NB4 (cell line): ENCODE measurements around the gene A2ML1.
A peak's percentile ranks its signal among the peaks of the same experiment; 100 is the strongest.
"Not testable (repeated sequence)": the region's sequence is repeated elsewhere in the genome, so short reads cannot be mapped to it uniquely, and the experiment has no call there.

ENCODE experiments used
- DNase-seq: peaks from one replicate; pipeline ENCODE4 v3.0.0; 2010; ENCODE audit warnings: low read depth
- H3K4me3 ChIP-seq: one replicate; pipeline ENCODE4 v1.5.1; 2011; ENCODE audit warnings: mild to moderate bottlenecking, low read depth, low read length, moderate library complexity
- CTCF ChIP-seq: IDR thresholded peaks from one replicate; pipeline ENCODE4 v1.5.1; 2012; ENCODE audit warnings: low read depth, low read length
- MAX ChIP-seq: IDR thresholded peaks from 2 replicates; pipeline ENCODE4 v1.6.1; 2011; ENCODE audit warnings: low read depth, low read length
- MYC ChIP-seq: IDR thresholded peaks from 2 replicates; pipeline ENCODE4 v1.6.1; 2011; ENCODE audit warnings: low read depth, low read length
- POLR2A ChIP-seq: IDR thresholded peaks from 2 replicates; pipeline ENCODE4 v1.6.1; 2011; ENCODE audit warnings: mild to moderate bottlenecking; ENCODE audit not compliant: insufficient read length; ENCODE audit errors: extremely low read depth

Gene A2ML1

GRCh38 chr12:8894986-8895385 is 72.6 kb downstream of the A2ML1 start:
- H3K4me3 ChIP-seq, result no peak overlapping the region
- DNase-seq, result no peak
- TF ChIP-seq MAX (no peak), MYC (no peak)

GRCh38 chr12:8897081-8897480 is 74.7 kb downstream of the A2ML1 start:
- no peak overlapping the region for H3K4me3 ChIP-seq
- no peak for DNase-seq
- TF ChIP-seq CTCF (no peak), MYC (no peak), MAX (no peak)

- peak; percentile 25 for DNase-seq
- TF ChIP-seq MAX (no peak), POLR2A (no peak), MYC (no peak), CTCF (no peak)
- no peak overlapping the region for H3K4me3 ChIP-seq
Measured at GRCh38 chr12:8899830-8900229, 77.4 kb downstream of the A2ML1 start.

- peak; percentile 25 for DNase-seq
- H3K4me3 ChIP-seq, result not testable (repeated sequence)
Measured at GRCh38 chr12:8902703-8903102, 80.3 kb downstream of the A2ML1 start.

- H3K4me3 ChIP-seq, result no peak overlapping the region
- TF ChIP-seq POLR2A (no peak), CTCF (no peak), MYC (no peak), MAX (no peak)
- DNase-seq, result no peak
Measured at GRCh38 chr12:8903646-8904045, 81.2 kb downstream of the A2ML1 start.

- DNase-seq, result no peak
- H3K4me3 ChIP-seq, result no peak overlapping the region
- TF ChIP-seq MAX (no peak), POLR2A (no peak), MYC (no peak), CTCF (no peak)
Measured at GRCh38 chr12:8904665-8905064, 82.2 kb downstream of the A2ML1 start.

GRCh38 chr12:8905546-8905945 is 83.1 kb downstream of the A2ML1 start:
- no peak overlapping the region for H3K4me3 ChIP-seq
- DNase-seq, result no peak
- TF ChIP-seq POLR2A, result no peak
- no peak for TF ChIP-seq MAX
- TF ChIP-seq CTCF, result no peak
- TF ChIP-seq MYC, result no peak
